ENCODE results near the gene SOD1. TPM values are rescaled to one million over a fixed set of nuclear protein-coding genes. Genes with fewer than 3 reads are reported as not detected.

The SOD1 gene
- total RNA-seq, 1 donor from 2014 or later: 236 TPM

GRCh38 chr21:31667639-31668038, 8.1 kb downstream of the SOD1 start:
- Histone ChIP-seq H3K9ac (ENCODE audit: low read length) (no peak overlapping the region), H3K4me3 (ENCODE audit: insufficient read depth, low read depth, low read length) (no peak overlapping the region), H3K27ac (ENCODE audit: low read depth, low read length) (no peak overlapping the region), H3K27me3 (ENCODE audit: insufficient read depth, low read length) (no peaks in the 10 kb centered on the region), H3K36me3 (ENCODE audit: insufficient read depth, low read length) (peaks cover 36% of the 10 kb centered on the region), H3K9me3 (ENCODE audit: insufficient read depth, low read depth, low read length) (no peaks in the 10 kb centered on the region), H3K79me2 (ENCODE audit: insufficient read depth, low read length) (peaks cover 24% of the 10 kb centered on the region), H2AFZ (ENCODE audit: low read depth, low read length) (no peak overlapping the region), H3K4me1 (ENCODE audit: insufficient read depth, low read length) (no peaks in the 10 kb centered on the region), H3K4me2 (ENCODE audit: low read length) (no peak overlapping the region), H4K20me1 (ENCODE audit: insufficient read depth, low read length) (peaks cover 34% of the 10 kb centered on the region)
- TF ChIP-seq EZH2 (IDR thresholded peaks at IDR 0.05; ENCODE audit: insufficient read depth, low read length) (no peak), CTCF (IDR thresholded peaks at IDR 0.05; ENCODE audit: insufficient read depth, low read depth, low read length) (no peak)
- Mint-ChIP-seq H3K36me3 (ENCODE audit: low read depth, unreplicated experiment) (peaks cover 4% of the 10 kb centered on the region), H3K27ac (ENCODE audit: unreplicated experiment) (no peak overlapping the region), H3K9me3 (ENCODE audit: unreplicated experiment) (no peaks in the 10 kb centered on the region), H3K4me3 (ENCODE audit: unreplicated experiment) (no peak overlapping the region), H3K27me3 (ENCODE audit: low read depth, unreplicated experiment) (no peaks in the 10 kb centered on the region), H3K4me1 (ENCODE audit: low read depth, unreplicated experiment) (peaks cover 19% of the 10 kb centered on the region)
- DNase-seq (ENCODE audit: low read depth): no peak
- no peak for FAIRE-seq

GRCh38 chr21:31668651-31669491, 9.4 kb downstream of the SOD1 start:
- no peak overlapping the region for H3K27ac ChIP-seq (ENCODE audit: low read depth, low read length)
- H3K9me3 ChIP-seq (ENCODE audit: insufficient read depth, low read depth, low read length): no peaks in the 10 kb centered on the region
- Mint-ChIP-seq H3K27ac (ENCODE audit: unreplicated experiment) (no peak overlapping the region), H3K4me1 (ENCODE audit: low read depth, unreplicated experiment) (peaks cover 19% of the 10 kb centered on the region), H3K4me3 (ENCODE audit: unreplicated experiment) (no peak overlapping the region), H3K27me3 (ENCODE audit: low read depth, unreplicated experiment) (no peaks in the 10 kb centered on the region), H3K9me3 (ENCODE audit: unreplicated experiment) (no peaks in the 10 kb centered on the region), H3K36me3 (ENCODE audit: low read depth, unreplicated experiment) (peaks cover 4% of the 10 kb centered on the region)
- no peak for FAIRE-seq
- DNase-seq (ENCODE audit: low read depth): no peak
- no peak overlapping the region for H3K9ac ChIP-seq (ENCODE audit: low read length)
- H3K4me1 ChIP-seq (ENCODE audit: insufficient read depth, low read length): no peaks in the 10 kb centered on the region
- H4K20me1 ChIP-seq (ENCODE audit: insufficient read depth, low read length): peaks cover 23% of the 10 kb centered on the region
- no peaks in the 10 kb centered on the region for H3K27me3 ChIP-seq (ENCODE audit: insufficient read depth, low read length)
- H3K4me3 ChIP-seq (ENCODE audit: insufficient read depth, low read depth, low read length): no peak overlapping the region
- H3K36me3 ChIP-seq (ENCODE audit: insufficient read depth, low read length): peaks cover 34% of the 10 kb centered on the region
- H3K4me2 ChIP-seq (ENCODE audit: low read length): no peak overlapping the region
- TF ChIP-seq EZH2 (IDR thresholded peaks at IDR 0.05; ENCODE audit: insufficient read depth, low read length) (no peak), CTCF (IDR thresholded peaks at IDR 0.05; ENCODE audit: insufficient read depth, low read depth, low read length) (no peak)
- H3K79me2 ChIP-seq (ENCODE audit: insufficient read depth, low read length): peaks cover 13% of the 10 kb centered on the region
- no peak overlapping the region for H2AFZ ChIP-seq (ENCODE audit: low read depth, low read length)

- Histone ChIP-seq H3K4me3 (ENCODE audit: insufficient read depth, low read depth, low read length) (no peak overlapping the region), H2AFZ (ENCODE audit: low read depth, low read length) (no peak overlapping the region), H3K4me2 (ENCODE audit: low read length) (no peak overlapping the region), H3K4me1 (ENCODE audit: insufficient read depth, low read length) (no peaks in the 10 kb centered on the region), H3K9me3 (ENCODE audit: insufficient read depth, low read depth, low read length) (no peaks in the 10 kb centered on the region), H3K27me3 (ENCODE audit: insufficient read depth, low read length) (no peaks in the 10 kb centered on the region), H3K9ac (ENCODE audit: low read length) (no peak overlapping the region), H3K27ac (ENCODE audit: low read depth, low read length) (no peak overlapping the region), H3K36me3 (ENCODE audit: insufficient read depth, low read length) (peaks cover 32% of the 10 kb centered on the region), H3K79me2 (ENCODE audit: insufficient read depth, low read length) (peaks cover 7% of the 10 kb centered on the region), H4K20me1 (ENCODE audit: insufficient read depth, low read length) (peaks cover 17% of the 10 kb centered on the region)
- Mint-ChIP-seq H3K27ac (ENCODE audit: unreplicated experiment) (no peak overlapping the region), H3K36me3 (ENCODE audit: low read depth, unreplicated experiment) (peaks cover 2% of the 10 kb centered on the region), H3K9me3 (ENCODE audit: unreplicated experiment) (no peaks in the 10 kb centered on the region), H3K4me3 (ENCODE audit: unreplicated experiment) (no peak overlapping the region), H3K27me3 (ENCODE audit: low read depth, unreplicated experiment) (no peaks in the 10 kb centered on the region), H3K4me1 (ENCODE audit: low read depth, unreplicated experiment) (peaks cover 19% of the 10 kb centered on the region)
- no peak for FAIRE-seq
- DNase-seq (ENCODE audit: low read depth): no peak
- TF ChIP-seq EZH2 (IDR thresholded peaks at IDR 0.05; ENCODE audit: insufficient read depth, low read length): no peak
- no peak for TF ChIP-seq CTCF (IDR thresholded peaks at IDR 0.05; ENCODE audit: insufficient read depth, low read depth, low read length)
Observed at GRCh38 chr21:31670070-31670469, 10.6 kb downstream of the SOD1 start.

Measured in astrocyte (in vitro differentiated cells and primary cell).